Measurements from ENCODE around the gene SERPINB2. TPM values are rescaled to one million over a fixed set of nuclear protein-coding genes. Genes with fewer than 3 reads are reported as not detected.

SERPINB2 gene, protein sequence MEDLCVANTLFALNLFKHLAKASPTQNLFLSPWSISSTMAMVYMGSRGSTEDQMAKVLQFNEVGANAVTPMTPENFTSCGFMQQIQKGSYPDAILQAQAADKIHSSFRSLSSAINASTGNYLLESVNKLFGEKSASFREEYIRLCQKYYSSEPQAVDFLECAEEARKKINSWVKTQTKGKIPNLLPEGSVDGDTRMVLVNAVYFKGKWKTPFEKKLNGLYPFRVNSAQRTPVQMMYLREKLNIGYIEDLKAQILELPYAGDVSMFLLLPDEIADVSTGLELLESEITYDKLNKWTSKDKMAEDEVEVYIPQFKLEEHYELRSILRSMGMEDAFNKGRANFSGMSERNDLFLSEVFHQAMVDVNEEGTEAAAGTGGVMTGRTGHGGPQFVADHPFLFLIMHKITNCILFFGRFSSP
- 0.47 and 0.82 TPM in 2 replicates for total RNA-seq (2022)
- Bru-seq, nascent RNA, result percentile 31 among the genes with signal in this experiment
- percentile 27 among the genes with signal in this experiment for BruChase-seq, experiment 1, labeled RNA remaining after a 6-hour chase
- BruChase-seq, experiment 2, labeled RNA remaining after a 2-hour chase, result percentile 26 among the genes with signal in this experiment
- long read RNA-seq, partial matches to known transcripts, result 1 of 3 reads
- long read RNA-seq, other reads (novel, unspliced or antisense), result 0 of 3 reads

DNA sequence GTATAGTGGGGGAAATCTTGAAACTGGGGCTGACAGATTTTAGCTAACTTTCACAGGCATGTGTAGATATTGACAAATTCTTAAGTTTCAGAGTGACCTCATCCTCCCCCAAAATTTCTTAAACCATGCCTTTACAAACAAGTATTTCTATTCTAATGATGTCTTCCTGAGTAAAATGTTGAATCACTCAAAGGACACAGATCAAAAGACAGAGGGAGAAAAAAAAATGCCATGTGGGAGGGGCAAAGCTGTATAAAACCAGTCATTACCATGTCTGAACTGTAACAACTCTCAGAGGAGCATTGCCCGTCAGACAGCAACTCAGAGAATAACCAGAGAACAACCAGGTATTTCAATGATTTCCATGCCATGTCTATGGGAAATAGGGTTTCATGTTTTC lies at the start of gene SERPINB2:
TSS of gene SERPINB2 (plus strand) at position 282 of the 400 bp plus-strand sequence. CDS start 3,740 bp downstream, outside the sequence.
- ChIA-PET POLR2A (interaction anchor here (0.7 kb wide), 3 partner anchors 9 to 246 kb away, joined by 3 read pairs; no protein-coding TSS in a partner anchor), CTCF (interaction anchor here (0.7 to 1.3 kb wide), 3 partner anchors 13 to 49 kb away, joined by 3 to 6 read pairs (median 3); no protein-coding TSS in a partner anchor)
- peaks cover 18% of the 10 kb centered on the region for H3K4me1 Mint-ChIP-seq (ENCODE audit: insufficient read depth, unreplicated experiment)
- TF ChIP-seq, protein P1, sequence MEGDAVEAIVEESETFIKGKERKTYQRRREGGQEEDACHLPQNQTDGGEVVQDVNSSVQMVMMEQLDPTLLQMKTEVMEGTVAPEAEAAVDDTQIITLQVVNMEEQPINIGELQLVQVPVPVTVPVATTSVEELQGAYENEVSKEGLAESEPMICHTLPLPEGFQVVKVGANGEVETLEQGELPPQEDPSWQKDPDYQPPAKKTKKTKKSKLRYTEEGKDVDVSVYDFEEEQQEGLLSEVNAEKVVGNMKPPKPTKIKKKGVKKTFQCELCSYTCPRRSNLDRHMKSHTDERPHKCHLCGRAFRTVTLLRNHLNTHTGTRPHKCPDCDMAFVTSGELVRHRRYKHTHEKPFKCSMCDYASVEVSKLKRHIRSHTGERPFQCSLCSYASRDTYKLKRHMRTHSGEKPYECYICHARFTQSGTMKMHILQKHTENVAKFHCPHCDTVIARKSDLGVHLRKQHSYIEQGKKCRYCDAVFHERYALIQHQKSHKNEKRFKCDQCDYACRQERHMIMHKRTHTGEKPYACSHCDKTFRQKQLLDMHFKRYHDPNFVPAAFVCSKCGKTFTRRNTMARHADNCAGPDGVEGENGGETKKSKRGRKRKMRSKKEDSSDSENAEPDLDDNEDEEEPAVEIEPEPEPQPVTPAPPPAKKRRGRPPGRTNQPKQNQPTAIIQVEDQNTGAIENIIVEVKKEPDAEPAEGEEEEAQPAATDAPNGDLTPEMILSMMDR (IDR thresholded peaks at IDR 0.05; ENCODE audit: unreplicated experiment), result no peak
- DNase-seq (ENCODE audit: unreplicated experiment), result peak; percentile 24
- H3K27me3 Mint-ChIP-seq (ENCODE audit: insufficient read depth, unreplicated experiment), result no peaks in the 10 kb centered on the region
- no TSS peak for BruUV-seq (replicated peaks)
- intact Hi-C loops (cut with micrococcal nuclease), result no loop called here
- H3K36me3 Mint-ChIP-seq (ENCODE audit: insufficient read depth, unreplicated experiment), result peaks cover 5% of the 10 kb centered on the region
- H3K27ac Mint-ChIP-seq (ENCODE audit: low read depth, unreplicated experiment), result peak within 1 kb of the TSS; percentile 19
- H3K9me3 Mint-ChIP-seq (ENCODE audit: unreplicated experiment), result no peaks in the 10 kb centered on the region
- no peak within 1 kb of the TSS for H3K4me3 Mint-ChIP-seq (ENCODE audit: unreplicated experiment)

DNA sequence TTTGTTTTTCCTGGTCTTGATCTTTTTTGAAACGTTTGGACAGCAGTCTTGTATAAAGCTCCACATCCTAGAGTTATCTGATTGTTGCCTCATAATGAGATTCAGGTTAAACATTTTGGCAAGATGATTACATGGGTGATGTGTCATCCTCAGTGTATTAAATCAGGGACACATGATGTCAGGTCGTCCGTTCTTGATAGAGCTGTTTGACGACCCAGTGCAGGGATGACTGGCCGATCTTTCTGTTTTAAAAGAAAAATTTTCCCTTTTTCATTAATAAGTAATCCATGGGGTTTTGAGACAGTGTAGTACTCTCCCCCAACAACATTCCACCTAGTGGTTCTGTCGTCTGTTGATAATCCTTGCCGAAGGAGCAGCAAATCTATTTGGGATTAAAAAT lies 44.5 kb upstream of the SERPINB2 start:
- no TSS peak for BruUV-seq (replicated peaks)
- H3K4me1 Mint-ChIP-seq (ENCODE audit: insufficient read depth, unreplicated experiment), result no peaks in the 10 kb centered on the region

DNA sequence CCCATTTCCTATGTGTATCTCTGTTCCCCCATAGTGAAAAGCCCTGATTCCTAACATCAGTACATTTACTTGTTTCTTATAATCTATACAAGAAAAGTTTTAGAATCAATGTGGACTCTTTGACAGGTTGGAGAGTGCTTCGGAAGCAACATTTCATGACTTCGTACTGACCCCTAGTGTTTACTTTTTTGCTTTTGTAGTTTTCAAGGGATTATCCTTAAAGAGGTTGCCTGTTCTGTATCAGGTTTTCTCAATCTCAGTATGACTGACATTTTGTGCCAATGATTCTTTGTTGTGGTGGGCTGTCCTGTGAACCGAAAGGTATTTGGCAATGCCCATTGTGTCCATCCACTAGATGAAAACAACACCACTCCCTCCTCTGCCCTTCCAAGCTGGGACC lies 43.3 kb upstream of the SERPINB2 start:
- DNase-seq (ENCODE audit: unreplicated experiment), result peak; percentile 68
- Mint-ChIP-seq H3K36me3 (ENCODE audit: insufficient read depth, unreplicated experiment) (no peaks in the 10 kb centered on the region), H3K4me3 (ENCODE audit: unreplicated experiment) (no peak overlapping the region), H3K9me3 (ENCODE audit: unreplicated experiment) (no peaks in the 10 kb centered on the region), H3K4me1 (ENCODE audit: insufficient read depth, unreplicated experiment) (no peaks in the 10 kb centered on the region), H3K27ac (ENCODE audit: low read depth, unreplicated experiment) (no peak overlapping the region), H3K27me3 (ENCODE audit: insufficient read depth, unreplicated experiment) (no peaks in the 10 kb centered on the region)
- ChIA-PET POLR2A (interaction anchor here (1.0 to 1.1 kb wide), 2 partner anchors 102 to 326 kb away, joined by 3 to 5 read pairs; no protein-coding TSS in a partner anchor), CTCF (interaction anchor here (0.5 to 11.4 kb wide), 19 partner anchors 23 to 698 kb away, joined by 3 to 317 read pairs (median 5); partner anchors contain the start of gene SERPINB13)
- intact Hi-C loops (cut with micrococcal nuclease), result loop anchor here (1.0 to 2.0 kb wide), 4 partner anchors 103 to 827 kb away; no protein-coding TSS in a partner anchor
- TF ChIP-seq, protein P1 (IDR thresholded peaks at IDR 0.05; ENCODE audit: unreplicated experiment), result peak; percentile 65
- BruUV-seq (replicated peaks), result no TSS peak

More for the DNA sequence above, 44.5 kb upstream of the SERPINB2 start:
- intact Hi-C loops (cut with micrococcal nuclease), result no loop called here
- H3K9me3 Mint-ChIP-seq (ENCODE audit: unreplicated experiment), result no peaks in the 10 kb centered on the region
- H3K27me3 Mint-ChIP-seq (ENCODE audit: insufficient read depth, unreplicated experiment), result no peaks in the 10 kb centered on the region
- no peak overlapping the region for H3K4me3 Mint-ChIP-seq (ENCODE audit: unreplicated experiment)
- TF ChIP-seq, protein P1 (IDR thresholded peaks at IDR 0.05; ENCODE audit: unreplicated experiment), result no peak
- no peaks in the 10 kb centered on the region for H3K36me3 Mint-ChIP-seq (ENCODE audit: insufficient read depth, unreplicated experiment)
- ChIA-PET CTCF (interaction anchor here (0.7 to 11.4 kb wide), 24 partner anchors 11 to 338 kb away, joined by 3 to 317 read pairs (median 4); partner anchors contain the start of gene SERPINB13), POLR2A (interaction anchor here (1.0 to 1.2 kb wide), 3 partner anchors 101 to 332 kb away, joined by 3 to 5 read pairs (median 5); no protein-coding TSS in a partner anchor)
- no peak overlapping the region for H3K27ac Mint-ChIP-seq (ENCODE audit: low read depth, unreplicated experiment)
- no peak for DNase-seq (ENCODE audit: unreplicated experiment)

Measured in MCF 10A (cell line).